PC-3 (cell line): ENCODE data around the gene N4BP3. TPM values are rescaled to one million over a fixed set of nuclear protein-coding genes. Genes with fewer than 3 reads are reported as not detected.

Experiments
- ATAC-seq: fragments of 200-7000 bp; cut with Tn5 transposase; 2 replicates; pipeline ENCODE4 v1.9.1; 2020; ENCODE audit warnings: mild to moderate bottlenecking, moderate library complexity
- BruUV-seq: library from RNA; stranded (reverse); fragments of 400-500 nt; replicated peaks from 2 replicates; lab custom pipeline; 2021; lab: Mats Ljungman, UMichigan
- CTCF ChIA-PET: fragments of 300-600 bp; sonication (Branson Sonifier 250); formaldehyde crosslinking; loops from one replicate; lab custom pipeline; 2022; ENCODE audit warnings: antibody characterized with exemption; lab: Charles Lee
- POLR2A ChIA-PET: fragments of 300-600 bp; sonication (Branson Sonifier 250); formaldehyde crosslinking; loops from one replicate; lab custom pipeline; 2022; ENCODE audit warnings: antibody characterized with exemption; ENCODE audit not compliant: unreplicated experiment; lab: Charles Lee
- DNase-seq: peaks from one replicate; pipeline ENCODE4 v3.0.0-alpha.2; 2015
- H2AFZ ChIP-seq: fragments of 300-600 bp; sonication (generic); 2 replicates; pipeline ENCODE4 v1.6.0; 2016; ENCODE audit warnings: antibody characterized with exemption, low read length
- H3F3A ChIP-seq: fragments of 300-600 bp; sonication (generic); one replicate; pipeline ENCODE4 v1.6.0; 2017; ENCODE audit warnings: antibody characterized with exemption, low read length, control low read depth, mild to moderate bottlenecking; ENCODE audit not compliant: unreplicated experiment
- H3K27ac ChIP-seq: fragments of 300-600 bp; sonication (generic); 2 replicates; pipeline ENCODE4 v1.5.1; 2016; ENCODE audit warnings: mild to moderate bottlenecking, low read length
- H3K27me3 ChIP-seq: fragments of 300-600 bp; sonication (generic); 2 replicates; pipeline ENCODE4 v1.6.1; 2016; ENCODE audit warnings: low read length, mixed read lengths
- H3K36me3 ChIP-seq: fragments of 300-600 bp; sonication (generic); 2 replicates; pipeline ENCODE4 v1.6.1; 2016; ENCODE audit warnings: low read depth, mixed run types, low read length, mixed read lengths
- H3K4me1 ChIP-seq: fragments of 300-600 bp; sonication (generic); 2 replicates; pipeline ENCODE4 v1.5.1; 2016; ENCODE audit warnings: low read length; ENCODE audit not compliant: insufficient read depth
- H3K4me2 ChIP-seq: fragments of 300-600 bp; sonication (generic); 2 replicates; pipeline ENCODE4 v1.6.0; 2016; ENCODE audit warnings: low read length
- H3K4me3 ChIP-seq: fragments of 300-600 bp; sonication (generic); 2 replicates; pipeline ENCODE4 v1.5.1; 2016; ENCODE audit warnings: mild to moderate bottlenecking, low read length, mixed read lengths
- H3K79me2 ChIP-seq: fragments of 300-600 bp; sonication (generic); 2 replicates; pipeline ENCODE4 v1.6.1; 2017; ENCODE audit warnings: low read length, mixed read lengths
- H3K9ac ChIP-seq: fragments of 300-600 bp; sonication (generic); 2 replicates; pipeline ENCODE4 v1.6.0; 2016; ENCODE audit warnings: mild to moderate bottlenecking, low read length
- H3K9me2 ChIP-seq: fragments of 300-600 bp; sonication (generic); replicated peaks from 2 replicates; pipeline ENCODE4 v1.6.1; 2016; ENCODE audit warnings: mixed run types, low read length, mixed read lengths
- H3K9me3 ChIP-seq: fragments of 300-600 bp; sonication (generic); 2 replicates; pipeline ENCODE4 v1.6.1; 2016; ENCODE audit warnings: low read length, mixed read lengths
- H4K20me1 ChIP-seq: fragments of 300-600 bp; sonication (generic); 2 replicates; pipeline ENCODE4 v1.6.1; 2016; ENCODE audit warnings: low read length, mixed read lengths
- EZH2 ChIP-seq: fragments of 300-600 bp; sonication (generic); IDR thresholded peaks from one replicate; pipeline ENCODE4 v1.6.1; 2017; ENCODE audit warnings: antibody characterized with exemption, mild to moderate bottlenecking, low read length; ENCODE audit not compliant: unreplicated experiment
- EZH2phosphoT487 ChIP-seq: fragments of 300-600 bp; sonication (generic); IDR thresholded peaks from 2 replicates; pipeline ENCODE4 v1.6.1; 2018; ENCODE audit warnings: mild to moderate bottlenecking, antibody characterized with exemption, low read length, borderline replicate concordance
- intact Hi-C: fragments of 100-400 bp; cut with micrococcal nuclease; formaldehyde crosslinking; loops from 2 replicates; pipeline ENCODE4 v1.9.0; 2023
- total RNA-seq: library from RNA; depleted of rRNA; stranded (reverse); fragments of >200 nt; gene quantifications from 2 replicates; pipeline ENCODE4 v1.2.3, GENCODE V29; 2014
- TF ChIP-seq, protein P1 (sequence below): fragments of 300-600 bp; sonication (generic); conservative IDR thresholded peaks from 2 replicates; pipeline ENCODE4 v1.5.1; 2017; ENCODE audit warnings: antibody characterized with exemption, low read depth, mild to moderate bottlenecking, low read length

Gene N4BP3
- total RNA-seq, 1 experiment from 2014 or later: 0.36 TPM

DNA sequence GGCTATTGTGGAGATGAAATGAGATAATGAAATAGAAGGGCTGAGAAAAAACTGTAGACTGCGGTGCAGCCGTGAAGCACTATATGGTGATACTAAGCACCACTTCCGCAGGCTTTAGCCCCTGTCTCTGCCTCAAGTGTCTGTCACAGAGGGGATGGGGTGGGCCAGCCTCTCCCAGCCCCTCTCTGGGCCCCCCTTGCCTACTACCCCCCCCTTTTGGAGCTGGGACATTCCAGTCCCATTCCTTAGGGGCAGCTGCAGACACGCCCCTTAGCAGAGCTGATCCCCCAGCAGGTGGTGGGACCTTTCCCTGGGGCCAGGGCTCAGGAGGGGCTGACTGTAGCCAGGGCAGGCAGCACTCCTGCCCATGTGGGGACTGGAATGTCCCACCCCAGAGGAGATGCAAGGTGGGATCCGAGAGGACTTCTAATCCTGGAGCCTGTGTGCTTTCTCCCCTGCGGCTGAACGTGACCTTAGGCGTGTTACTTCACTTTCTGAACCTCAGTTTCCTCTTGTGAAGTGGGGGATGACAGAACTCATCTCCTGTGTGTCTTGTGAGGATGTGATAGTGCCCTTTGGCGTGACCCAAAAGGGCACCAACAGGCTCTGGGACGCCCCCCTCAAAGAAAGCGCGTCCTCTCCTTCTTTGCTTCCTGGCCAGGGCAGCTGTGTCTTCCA lies 1.9 kb downstream of the N4BP3 start:
- H3K27ac ChIP-seq: no peak overlapping the region
- H3K79me2 ChIP-seq: no peaks in the 10 kb centered on the region
- no peaks in the 10 kb centered on the region for H4K20me1 ChIP-seq
- H3K4me1 ChIP-seq: peaks cover 6% of the 10 kb centered on the region; the same call in 1 of the 2 replicates
- no peaks in the 10 kb centered on the region for H3K9me3 ChIP-seq
- TF ChIP-seq EZH2: no peak
- TF ChIP-seq EZH2phosphoT487: no peak
- H3K27me3 ChIP-seq: peaks cover 55% of the 10 kb centered on the region
- H3K9me2 ChIP-seq: no peaks in the 10 kb centered on the region
- POLR2A ChIA-PET: no interaction called here
- H3F3A ChIP-seq: no peaks in the 10 kb centered on the region
- H2AFZ ChIP-seq: no peak overlapping the region
- no peaks in the 10 kb centered on the region for H3K36me3 ChIP-seq
- CTCF ChIA-PET: no interaction called here
- no peak overlapping the region for H3K9ac ChIP-seq
- H3K4me2 ChIP-seq: no peak overlapping the region
- ATAC-seq (no peak), DNase-seq (no peak)
- no TSS peak for BruUV-seq
- H3K4me3 ChIP-seq: no peak overlapping the region
- intact Hi-C loops: no loop called here

DNA sequence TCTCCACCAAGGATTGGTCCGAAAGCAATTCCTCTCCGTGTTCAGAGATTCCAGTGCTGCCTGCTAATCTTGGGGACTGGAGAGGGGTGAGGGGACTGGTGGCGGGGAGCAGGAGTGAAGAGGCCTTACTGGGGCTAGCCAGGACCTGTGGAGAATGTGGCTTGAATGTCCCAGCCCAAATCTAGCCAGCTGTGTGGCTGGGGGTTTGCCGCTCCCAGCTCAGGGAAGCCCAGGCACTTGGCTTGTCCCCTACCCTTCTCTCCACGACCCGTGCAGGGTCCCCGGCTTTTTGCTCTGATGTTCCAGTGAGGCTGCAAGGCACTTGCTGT lies 2.4 kb downstream of the N4BP3 start:
- H3K9me2 ChIP-seq: no peaks in the 10 kb centered on the region
- H3K4me3 ChIP-seq: no peak overlapping the region
- no peaks in the 10 kb centered on the region for H3K36me3 ChIP-seq
- no peak overlapping the region for H3K27ac ChIP-seq
- H3K27me3 ChIP-seq: peaks cover 51% of the 10 kb centered on the region
- no peak for DNase-seq
- no TSS peak for BruUV-seq
- no peak overlapping the region for H3K9ac ChIP-seq
- peaks cover 6% of the 10 kb centered on the region; the same call in 1 of the 2 replicates for H3K4me1 ChIP-seq
- no peaks in the 10 kb centered on the region for H3K9me3 ChIP-seq
- H2AFZ ChIP-seq: no peak overlapping the region
- POLR2A ChIA-PET: no interaction called here
- no peaks in the 10 kb centered on the region for H4K20me1 ChIP-seq
- intact Hi-C loops: no loop called here
- ATAC-seq: no peak
- no peak overlapping the region for H3K4me2 ChIP-seq
- H3F3A ChIP-seq: no peaks in the 10 kb centered on the region
- CTCF ChIA-PET: no interaction called here
- no peak for TF ChIP-seq EZH2
- H3K79me2 ChIP-seq: no peaks in the 10 kb centered on the region

DNA sequence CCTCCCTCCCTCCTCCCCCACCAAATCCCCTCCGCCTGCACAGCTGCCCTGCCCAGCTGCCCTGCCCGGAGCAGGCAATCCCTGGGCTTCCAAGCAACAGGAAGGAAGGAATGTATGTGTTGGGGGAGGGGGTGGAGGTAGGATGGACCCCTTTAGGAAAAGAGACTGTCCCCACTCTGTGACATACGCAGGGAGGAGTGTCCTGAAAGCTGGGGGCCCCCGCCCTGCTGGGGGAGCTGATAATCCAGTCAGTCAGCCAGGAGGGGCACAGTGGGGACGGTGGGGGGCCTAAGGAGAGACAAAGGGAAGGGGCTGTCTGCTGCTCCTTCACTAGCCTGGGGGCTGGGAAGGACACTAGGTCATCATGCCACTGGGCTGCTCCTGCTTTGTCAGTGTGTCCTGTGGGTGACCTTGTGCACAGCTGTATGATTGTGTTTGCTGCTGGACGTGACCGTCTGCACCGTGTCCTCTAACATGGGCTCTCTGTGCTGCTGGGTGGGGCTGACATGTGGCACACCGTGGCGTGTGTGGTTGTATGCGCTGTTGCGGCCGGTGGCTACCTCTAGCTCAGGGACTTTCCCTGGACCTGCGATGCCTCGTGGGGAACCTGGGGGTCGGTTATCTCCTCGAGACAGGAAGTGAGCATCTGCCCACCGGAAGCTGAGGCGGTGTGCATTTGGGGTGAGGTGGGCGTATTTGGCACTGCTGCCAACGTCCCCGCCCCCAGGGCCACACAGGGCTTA lies 3.0 kb downstream of the N4BP3 start:
- intact Hi-C loops: no loop called here
- Histone ChIP-seq H3K36me3 (no peaks in the 10 kb centered on the region), H3F3A (no peaks in the 10 kb centered on the region), H3K4me1 (peaks cover 9% of the 10 kb centered on the region), H2AFZ (no peak overlapping the region), H4K20me1 (no peaks in the 10 kb centered on the region), H3K9me2 (no peaks in the 10 kb centered on the region), H3K4me2 (no peak overlapping the region), H3K4me3 (no peak overlapping the region), H3K9me3 (no peaks in the 10 kb centered on the region), H3K27me3 (peaks cover 51% of the 10 kb centered on the region), H3K79me2 (no peaks in the 10 kb centered on the region), H3K27ac (no peak overlapping the region), H3K9ac (no peak overlapping the region)
- TF ChIP-seq, protein P1, sequence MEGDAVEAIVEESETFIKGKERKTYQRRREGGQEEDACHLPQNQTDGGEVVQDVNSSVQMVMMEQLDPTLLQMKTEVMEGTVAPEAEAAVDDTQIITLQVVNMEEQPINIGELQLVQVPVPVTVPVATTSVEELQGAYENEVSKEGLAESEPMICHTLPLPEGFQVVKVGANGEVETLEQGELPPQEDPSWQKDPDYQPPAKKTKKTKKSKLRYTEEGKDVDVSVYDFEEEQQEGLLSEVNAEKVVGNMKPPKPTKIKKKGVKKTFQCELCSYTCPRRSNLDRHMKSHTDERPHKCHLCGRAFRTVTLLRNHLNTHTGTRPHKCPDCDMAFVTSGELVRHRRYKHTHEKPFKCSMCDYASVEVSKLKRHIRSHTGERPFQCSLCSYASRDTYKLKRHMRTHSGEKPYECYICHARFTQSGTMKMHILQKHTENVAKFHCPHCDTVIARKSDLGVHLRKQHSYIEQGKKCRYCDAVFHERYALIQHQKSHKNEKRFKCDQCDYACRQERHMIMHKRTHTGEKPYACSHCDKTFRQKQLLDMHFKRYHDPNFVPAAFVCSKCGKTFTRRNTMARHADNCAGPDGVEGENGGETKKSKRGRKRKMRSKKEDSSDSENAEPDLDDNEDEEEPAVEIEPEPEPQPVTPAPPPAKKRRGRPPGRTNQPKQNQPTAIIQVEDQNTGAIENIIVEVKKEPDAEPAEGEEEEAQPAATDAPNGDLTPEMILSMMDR: no peak
- TF ChIP-seq EZH2: no peak
- no peak for TF ChIP-seq EZH2phosphoT487
- DNase-seq (no peak), ATAC-seq (no peak)
- no TSS peak for BruUV-seq
- POLR2A ChIA-PET: no interaction called here
- CTCF ChIA-PET: no interaction called here
